ENCODE measurements around the gene EIF3A.
"Not testable (repeated sequence)": the region's sequence is repeated elsewhere in the genome, so short reads cannot be mapped to it uniquely, and the experiment has no call there.

EIF3A gene, protein sequence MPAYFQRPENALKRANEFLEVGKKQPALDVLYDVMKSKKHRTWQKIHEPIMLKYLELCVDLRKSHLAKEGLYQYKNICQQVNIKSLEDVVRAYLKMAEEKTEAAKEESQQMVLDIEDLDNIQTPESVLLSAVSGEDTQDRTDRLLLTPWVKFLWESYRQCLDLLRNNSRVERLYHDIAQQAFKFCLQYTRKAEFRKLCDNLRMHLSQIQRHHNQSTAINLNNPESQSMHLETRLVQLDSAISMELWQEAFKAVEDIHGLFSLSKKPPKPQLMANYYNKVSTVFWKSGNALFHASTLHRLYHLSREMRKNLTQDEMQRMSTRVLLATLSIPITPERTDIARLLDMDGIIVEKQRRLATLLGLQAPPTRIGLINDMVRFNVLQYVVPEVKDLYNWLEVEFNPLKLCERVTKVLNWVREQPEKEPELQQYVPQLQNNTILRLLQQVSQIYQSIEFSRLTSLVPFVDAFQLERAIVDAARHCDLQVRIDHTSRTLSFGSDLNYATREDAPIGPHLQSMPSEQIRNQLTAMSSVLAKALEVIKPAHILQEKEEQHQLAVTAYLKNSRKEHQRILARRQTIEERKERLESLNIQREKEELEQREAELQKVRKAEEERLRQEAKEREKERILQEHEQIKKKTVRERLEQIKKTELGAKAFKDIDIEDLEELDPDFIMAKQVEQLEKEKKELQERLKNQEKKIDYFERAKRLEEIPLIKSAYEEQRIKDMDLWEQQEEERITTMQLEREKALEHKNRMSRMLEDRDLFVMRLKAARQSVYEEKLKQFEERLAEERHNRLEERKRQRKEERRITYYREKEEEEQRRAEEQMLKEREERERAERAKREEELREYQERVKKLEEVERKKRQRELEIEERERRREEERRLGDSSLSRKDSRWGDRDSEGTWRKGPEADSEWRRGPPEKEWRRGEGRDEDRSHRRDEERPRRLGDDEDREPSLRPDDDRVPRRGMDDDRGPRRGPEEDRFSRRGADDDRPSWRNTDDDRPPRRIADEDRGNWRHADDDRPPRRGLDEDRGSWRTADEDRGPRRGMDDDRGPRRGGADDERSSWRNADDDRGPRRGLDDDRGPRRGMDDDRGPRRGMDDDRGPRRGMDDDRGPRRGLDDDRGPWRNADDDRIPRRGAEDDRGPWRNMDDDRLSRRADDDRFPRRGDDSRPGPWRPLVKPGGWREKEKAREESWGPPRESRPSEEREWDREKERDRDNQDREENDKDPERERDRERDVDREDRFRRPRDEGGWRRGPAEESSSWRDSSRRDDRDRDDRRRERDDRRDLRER (N-terminal part only)

DNA sequence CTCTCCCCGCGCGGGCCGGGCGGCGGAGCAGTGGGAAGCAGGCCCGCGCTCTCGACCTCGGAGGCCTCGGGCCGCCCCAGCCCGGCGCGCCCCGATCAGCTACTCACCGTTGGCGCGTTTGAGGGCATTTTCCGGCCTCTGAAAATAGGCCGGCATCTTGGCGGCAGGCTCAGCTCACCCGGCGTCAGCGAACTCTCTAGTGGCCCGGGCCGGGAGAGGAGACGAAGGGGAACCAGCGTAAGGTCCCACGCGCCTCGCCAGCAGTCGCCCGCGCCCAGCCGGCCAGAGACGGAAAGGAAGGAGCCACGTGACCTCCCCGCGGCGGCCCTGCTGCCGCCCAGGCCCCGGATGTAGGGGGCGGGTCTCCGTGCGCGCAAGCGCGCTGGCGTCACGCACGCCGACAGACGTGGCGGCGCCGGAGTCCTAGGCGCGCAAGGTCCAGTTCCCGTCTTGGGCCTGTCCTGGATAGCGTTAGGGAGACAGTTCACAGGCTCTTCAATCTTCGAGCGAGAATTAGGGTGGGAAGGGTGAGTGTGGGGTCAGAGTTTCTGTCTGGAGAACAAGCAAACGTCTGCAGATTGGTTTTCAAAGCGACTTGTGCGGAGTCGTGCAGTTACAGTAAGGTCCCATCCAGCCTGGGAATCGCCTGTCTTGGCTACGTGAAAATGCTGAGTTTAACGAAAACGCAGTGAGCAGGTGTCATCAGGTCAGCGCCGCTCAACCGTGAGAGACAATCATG is at the start of gene EIF3A:
EIF3A (minus strand) TSS at position 297 of the 739 bp plus-strand sequence; CDS start at position 156, 141 bp downstream.
- DNase-seq, result peak; percentile 87

DNA sequence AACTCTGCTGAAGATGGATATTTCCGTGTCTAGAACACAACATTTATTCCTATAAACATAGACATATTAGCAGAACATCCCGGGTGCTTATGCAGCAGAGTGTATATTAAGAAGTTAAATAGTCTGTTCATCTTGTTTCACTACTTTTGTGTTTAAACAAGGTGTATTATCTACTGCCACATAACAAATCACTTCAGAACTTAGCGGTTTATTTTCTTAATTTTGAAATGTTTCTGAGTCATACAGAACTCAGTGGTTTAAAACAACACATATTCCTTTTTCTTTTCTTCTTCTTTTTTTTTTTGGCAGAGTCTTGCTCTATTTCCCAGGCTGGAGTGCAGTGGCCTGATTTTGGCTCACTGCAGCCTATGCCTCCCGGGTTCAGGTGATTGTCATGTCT is 49.1 kb upstream of the EIF3A start:
- no peak for DNase-seq

DNA sequence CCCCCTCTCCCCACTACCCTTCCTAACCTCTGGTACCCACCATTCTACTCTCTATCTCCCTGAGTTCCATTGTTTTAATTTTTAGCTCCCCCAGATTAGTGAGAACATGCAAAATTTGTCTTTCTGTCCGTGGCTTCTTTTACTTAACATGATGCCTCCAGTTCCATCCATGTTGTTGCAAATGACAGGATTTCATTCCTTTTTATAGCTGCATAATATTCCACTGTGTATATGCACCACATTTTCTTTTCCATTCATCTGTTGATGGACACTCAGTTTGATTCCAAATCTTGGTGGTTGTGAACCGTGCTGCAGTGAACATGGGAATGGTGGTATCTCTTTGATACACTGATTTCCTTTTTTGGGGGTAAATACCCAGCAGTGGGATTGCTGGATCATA is 45.3 kb upstream of the EIF3A start:
- DNase-seq, result no peak

DNA sequence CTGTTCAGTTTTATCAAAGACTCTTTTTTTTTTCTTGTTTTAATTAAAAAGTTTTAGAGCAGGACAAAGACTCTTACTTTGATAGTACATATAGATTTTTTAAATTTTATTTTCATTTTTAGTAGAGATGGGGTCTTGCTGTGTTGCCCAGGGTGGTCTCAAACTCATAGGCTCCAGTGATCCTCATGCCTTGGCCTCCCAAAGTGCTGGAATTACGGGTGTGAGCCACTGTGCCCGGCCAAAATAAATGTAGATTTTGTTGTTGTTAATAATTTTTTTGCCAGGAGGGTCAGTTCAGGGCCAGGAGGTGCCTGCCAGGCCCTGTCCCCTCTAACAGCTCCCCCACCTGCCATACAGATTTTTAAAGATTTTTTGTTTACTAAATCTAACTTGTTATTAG is 40.3 kb upstream of the EIF3A start:
- DNase-seq, result no peak

DNA sequence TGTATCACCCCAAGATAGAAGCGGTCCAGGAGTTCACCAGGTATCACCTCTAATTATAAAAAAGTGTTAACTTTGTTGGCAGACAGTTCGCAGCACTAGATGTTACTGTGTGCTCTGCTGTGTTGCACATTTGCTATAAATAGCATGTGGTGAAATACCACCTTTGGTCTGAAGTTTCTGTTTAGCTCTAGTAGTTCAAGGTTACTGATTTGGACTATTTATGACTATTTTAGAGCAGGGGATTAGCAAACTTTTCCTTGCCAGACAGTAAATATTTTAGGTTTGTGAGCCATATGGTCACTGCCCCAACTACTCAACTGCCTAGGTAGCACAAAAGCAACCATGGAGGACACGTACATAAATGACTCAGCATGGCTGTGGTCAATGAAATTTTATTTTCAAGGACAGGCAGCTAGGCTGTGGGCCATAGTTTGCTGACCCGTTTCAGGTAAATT is 39.8 kb upstream of the EIF3A start:
- DNase-seq, result no peak

DNA sequence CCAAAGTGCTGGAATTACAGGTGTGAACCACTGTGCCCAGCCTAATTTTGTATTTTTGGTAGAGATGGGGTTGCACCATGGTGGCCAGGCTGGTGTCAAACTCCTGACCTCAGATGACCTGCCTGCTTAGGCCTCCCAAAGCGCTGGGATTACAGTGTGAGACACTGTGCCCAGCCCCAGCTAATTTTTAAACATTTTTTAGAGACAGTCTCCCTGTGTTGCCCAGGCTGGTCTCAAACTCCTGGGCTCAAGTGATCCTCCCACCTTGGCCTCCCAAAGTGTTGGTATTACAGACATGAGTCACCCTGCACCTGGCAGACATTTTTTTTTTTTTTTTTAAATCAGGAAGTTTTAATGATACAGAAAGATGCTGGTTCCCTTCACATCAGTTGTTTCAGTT is 38.8 kb upstream of the EIF3A start:
- no peak for DNase-seq

DNA sequence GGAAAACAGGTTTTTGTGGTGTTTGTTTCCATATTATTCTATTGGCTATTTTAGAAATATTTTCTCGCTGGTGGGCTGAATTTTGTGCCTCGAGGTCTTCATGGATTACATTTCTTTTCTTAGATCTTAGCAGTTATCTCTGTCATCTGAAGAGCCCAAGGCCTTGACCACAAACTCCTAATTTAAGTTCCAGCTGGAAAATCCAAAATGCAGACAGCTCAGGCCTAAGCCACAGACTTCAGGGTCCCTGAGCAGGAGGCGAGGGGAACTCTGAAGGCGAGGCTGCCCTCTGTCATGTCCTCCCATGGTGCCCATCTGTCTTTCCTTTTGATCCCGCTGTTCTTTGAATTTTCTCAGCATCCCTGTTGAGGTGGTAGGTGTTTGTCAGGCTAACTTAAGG is 37.6 kb upstream of the EIF3A start:
- no peak for DNase-seq

DNA sequence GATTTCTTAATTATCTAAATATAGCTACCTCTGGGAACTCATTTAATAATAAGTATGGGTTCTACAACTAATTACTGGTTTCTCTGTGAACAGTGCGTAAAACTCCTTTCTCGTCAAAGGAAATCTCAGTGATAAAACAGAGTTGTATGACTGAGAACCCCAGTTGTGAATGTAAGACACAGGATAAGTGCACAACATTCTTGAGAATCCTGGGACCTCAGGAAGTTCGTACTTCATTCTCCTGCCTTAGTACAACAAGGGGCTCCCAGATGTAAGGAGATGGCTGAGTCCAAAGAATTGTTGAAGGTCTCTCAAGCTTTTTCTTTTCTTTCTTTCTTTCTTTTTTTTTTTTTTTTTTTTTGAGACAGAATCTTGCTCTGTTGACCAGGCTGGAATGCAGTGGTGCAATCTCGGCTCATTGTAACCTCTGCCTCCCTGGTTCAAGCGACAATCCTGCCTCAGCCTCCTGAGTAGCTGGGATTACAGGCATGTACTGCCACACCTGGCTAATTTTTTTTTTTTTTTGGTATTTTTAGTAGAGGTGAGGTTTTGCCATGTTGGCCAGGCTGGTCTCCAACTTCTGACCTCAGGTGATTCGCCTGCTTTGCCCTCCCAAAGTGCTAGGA is 35.8 kb upstream of the EIF3A start:
- DNase-seq, result no peak

DNA sequence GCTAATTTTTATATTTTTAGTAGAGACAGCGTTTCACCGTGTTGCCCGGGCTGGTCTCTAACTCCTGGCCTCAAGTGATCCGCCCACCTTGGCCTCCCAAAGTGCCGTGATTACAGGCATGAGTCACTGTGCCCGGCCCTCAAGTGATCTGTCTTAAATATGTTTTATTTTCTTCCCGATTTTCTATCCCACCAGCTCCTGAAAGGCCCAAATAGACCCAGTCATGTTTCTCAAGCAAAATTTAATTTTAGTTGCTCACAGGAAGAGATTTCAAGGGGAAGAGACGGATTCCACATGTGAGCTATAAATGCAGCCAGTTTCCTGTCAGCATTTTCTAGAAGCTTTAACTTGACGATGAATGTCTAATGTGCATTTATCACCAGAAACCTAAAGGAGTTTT is 35.3 kb upstream of the EIF3A start:
- DNase-seq, result no peak

DNA sequence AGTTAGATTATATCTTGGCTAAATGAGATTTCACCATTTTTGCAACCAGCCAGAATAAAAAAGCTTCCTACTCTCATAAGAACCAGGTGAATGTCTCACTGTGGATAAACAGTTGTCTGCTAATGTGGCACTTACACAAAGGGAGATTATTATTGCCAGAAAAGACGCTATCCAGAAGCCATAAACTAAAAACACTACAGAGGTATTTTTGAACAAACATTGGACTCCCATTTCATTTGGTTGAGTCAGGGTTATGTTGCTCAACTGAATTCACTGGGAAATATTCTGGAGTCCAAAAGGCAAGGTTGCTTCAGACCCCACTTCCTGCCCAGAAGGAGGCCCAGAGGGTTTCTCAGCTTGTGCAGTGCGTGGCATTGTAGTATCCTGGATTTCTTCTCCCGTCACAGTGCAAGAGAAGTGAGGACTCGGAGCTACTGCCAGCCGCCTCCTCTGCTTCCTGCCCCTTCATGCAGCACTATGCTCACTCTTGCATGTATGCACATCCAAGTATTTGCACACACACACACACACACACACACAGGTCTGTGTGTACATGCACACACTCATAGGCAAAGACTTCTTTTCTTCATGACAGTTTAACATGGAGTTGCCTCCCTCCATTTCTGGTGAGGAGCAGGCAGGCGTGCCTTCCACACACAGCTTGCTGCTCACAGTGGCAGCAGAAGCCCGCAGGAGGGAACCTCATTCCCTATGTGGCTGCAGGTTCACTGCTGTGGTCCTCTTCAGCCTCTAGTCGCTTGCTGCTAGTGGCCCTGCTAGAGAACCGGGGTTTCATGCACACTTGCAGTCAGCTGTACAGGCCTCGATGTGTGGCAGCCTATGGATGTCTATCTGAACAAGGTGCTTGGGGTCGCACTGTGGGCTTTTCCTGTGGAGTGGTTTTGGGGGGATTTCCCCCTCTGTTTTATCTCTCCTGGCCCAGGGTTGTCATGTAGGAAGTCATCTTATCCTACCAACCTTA is 33.4 kb upstream of the EIF3A start:
- no peak for DNase-seq

DNA sequence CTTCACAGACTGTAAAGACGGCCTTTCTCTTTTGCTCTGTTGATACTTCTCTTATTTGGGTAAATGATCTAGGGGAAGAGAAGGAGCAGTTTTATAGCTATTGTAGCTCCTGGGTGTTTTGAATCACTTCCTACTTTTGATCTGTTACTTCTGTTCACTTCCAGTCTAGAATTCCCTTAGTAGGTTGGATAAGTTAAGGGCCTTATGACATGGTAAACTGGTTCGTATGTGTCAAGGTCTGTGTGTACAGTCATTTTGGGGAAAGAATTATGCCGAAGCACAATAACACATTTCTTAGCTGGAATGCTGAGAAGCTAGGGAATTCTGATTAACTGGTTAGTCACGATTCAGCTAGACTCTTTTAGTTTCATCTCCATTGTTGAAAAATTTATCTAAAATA is 31.4 kb upstream of the EIF3A start:
- DNase-seq, result no peak

DNA sequence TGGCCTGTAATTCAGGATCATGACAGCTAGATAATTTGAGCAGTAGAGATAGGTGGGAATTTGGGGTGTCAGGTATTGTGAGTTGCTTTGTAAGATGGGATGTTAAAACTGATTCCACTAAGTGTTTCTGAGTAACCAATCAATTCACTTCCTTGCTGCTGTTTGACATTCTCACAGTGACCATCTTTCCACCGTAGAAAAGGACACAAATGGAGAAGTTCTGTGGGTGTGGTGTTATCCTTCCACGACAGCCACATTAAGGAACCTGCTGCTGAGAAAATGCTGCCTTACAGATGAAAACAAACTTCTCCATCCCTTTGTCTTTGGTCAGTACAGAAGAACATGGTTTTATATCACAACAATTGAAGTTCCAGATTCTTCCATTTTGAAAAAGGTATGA is 27.2 kb upstream of the EIF3A start:
- DNase-seq, result not testable (repeated sequence)

DNA sequence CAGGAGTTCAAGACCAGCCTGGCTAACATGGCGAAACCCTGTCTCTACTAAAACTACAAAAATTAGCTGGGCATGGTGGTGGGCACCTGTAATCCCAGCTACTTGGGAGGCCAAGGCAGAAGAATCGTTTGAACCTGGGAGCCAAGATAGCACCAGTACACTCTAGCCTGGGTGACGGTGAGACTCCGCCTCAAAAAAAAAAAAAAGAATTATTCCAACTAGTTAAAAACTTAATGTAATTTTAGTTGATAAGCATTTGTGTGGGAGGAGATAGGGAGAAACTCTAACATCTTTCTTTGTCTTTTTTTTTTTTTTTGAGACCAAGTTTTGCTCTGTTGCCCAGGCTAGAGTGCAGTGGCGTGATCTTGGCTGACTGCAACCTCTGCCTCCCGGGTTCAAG is 26.5 kb upstream of the EIF3A start:
- not testable (repeated sequence) for DNase-seq

DNA sequence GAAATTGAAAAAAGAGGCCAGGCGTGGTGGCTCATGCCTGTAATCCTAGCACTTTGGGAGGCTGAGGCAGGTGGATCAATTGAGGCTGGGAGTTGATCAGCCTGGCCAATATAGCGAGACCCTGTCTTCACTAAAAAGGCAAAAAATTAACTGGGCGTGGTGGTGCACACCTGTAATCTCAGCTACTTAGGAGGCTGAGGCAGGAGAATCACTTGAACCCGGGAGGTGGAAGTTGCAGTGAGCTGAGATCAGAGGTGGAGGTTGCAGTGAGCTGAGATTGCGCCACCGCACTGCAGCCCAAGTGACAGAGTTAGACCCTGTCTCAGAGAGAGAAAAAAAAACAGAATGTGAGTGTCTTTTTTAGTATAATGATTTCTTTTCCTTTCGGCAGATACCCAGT is 25.3 kb upstream of the EIF3A start:
- not testable (repeated sequence) for DNase-seq

DNA sequence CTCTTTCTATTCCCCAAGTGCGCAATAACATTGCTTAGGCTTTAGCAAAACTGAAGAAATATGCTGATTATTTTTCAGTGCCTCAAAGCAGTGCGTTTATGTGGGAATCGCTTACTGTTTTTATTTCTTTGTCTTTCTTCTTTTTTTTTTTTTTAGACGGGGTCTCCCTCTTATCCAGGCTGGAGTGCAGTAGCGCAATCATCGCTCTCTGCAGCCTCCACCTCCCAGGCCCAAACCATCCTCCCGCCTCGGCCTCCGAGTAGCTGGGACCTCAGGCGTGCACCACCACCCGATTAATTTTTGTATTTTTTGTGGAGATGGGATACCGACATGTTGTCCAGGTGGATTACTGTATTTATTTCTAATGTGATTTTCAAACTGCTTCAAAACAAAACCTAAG is 24.5 kb upstream of the EIF3A start:
- DNase-seq, result no peak

DNA sequence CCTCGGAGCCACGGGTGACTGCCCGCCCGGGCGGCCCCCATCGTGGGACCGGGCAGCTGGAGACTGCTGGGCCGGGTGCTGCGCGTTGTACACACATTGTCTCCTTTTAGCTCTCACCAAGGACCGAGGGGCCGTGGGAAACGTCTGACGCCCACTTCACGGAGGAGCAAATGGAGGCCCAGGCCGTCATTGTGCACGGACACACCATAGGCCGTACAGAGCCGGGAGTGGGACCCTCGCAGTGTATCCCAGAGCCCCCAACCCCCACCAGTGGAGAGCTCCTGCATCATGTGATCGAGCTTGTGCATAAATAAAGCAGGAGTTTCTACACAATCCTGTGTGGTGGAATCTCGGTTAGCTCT is 24.0 kb upstream of the EIF3A start:
- no peak for DNase-seq

DNA sequence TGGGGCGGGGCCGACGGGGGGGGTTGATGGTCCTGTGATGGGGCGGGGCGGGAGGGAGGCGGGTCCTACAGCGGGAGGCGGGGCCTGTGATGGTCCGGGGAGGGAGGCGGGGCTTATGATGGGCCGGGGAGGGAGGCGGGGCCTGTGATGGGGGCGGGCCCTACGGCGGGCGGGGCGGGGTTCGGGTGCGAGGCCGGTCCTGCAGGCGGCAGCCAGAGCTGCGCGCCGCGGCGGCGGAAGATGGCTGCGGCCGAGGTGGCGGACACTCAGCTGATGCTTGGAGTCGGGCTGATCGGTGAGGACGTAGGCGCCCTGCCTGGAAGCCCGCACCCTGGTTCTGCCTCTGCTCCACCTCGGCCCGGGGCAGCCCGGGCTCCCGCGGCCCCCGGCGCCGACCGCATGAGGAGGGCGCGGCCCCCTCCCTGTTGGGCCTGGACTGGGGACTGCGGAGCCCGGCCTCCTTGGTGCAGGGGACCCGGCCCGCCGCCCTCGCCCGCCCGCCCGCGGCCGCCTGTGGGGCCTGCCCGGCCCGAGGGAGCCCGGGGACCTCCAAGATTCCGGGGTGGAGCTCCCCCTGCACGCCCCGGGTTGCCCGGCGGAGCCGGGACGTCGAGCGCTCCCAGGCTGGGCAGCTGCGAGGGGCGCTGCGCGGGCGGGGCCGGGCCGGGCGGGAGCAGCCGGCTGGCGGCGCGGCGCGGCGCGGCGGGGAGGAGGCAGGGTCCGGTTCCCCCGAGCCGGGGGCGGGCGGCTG is 23.5 kb upstream of the EIF3A start, which contains the start of gene DENND10:
DENND10 (plus strand) TSS at position 211 of the 751 bp plus-strand sequence; CDS start at position 241, 30 bp downstream.
- DNase-seq, result peak; percentile 17

DNA sequence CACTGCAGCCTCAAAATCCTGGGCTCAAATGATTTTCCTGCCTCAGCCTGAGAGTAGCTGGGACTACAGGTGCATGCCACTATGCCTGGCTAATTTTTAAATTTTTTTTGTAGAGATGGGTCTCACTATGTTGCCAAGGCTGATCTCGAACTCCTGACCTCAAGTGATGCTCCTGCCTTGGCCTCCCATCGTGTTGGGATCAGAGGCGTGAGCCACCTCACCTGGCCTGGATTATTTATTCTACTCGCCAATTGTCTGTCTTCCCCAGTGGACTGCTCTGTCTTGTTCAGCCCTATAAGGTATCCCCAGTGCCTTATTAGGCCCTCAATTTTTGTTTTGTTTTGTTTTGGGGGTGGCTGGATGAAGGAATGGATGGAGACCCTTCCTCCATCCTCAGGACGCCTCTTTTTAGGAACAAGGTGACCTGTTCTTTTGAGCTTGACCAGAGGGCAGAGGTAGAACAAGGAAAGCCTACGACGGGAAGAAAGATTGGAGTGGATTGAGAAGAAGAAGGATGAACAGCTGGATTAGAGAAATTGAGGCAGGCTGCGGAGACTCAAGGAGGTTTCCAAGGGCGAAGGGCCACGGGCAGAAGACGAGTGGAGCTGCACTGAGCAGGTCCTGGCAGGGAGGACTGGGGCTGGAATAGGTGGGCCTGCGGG is 22.8 kb upstream of the EIF3A start:
- no peak for DNase-seq

Measured in NCI-H510A treated with DMSO at 0.1 percent for 48 hours (cell line).